ENCODE results near the gene PRKAG1. TPM values are rescaled to one million over a fixed set of nuclear protein-coding genes. Genes with fewer than 3 reads are reported as not detected.
A peak's percentile ranks its signal among the peaks of the same experiment; 100 is the strongest.

PRKAG1 gene
- total and polyA plus RNA-seq, 10 of the 15 experiments (the other 5 are each of a cell fraction or from before 2014, with no cell fraction given): 44.5 to 91.6 (median 60.9) TPM

DNA sequence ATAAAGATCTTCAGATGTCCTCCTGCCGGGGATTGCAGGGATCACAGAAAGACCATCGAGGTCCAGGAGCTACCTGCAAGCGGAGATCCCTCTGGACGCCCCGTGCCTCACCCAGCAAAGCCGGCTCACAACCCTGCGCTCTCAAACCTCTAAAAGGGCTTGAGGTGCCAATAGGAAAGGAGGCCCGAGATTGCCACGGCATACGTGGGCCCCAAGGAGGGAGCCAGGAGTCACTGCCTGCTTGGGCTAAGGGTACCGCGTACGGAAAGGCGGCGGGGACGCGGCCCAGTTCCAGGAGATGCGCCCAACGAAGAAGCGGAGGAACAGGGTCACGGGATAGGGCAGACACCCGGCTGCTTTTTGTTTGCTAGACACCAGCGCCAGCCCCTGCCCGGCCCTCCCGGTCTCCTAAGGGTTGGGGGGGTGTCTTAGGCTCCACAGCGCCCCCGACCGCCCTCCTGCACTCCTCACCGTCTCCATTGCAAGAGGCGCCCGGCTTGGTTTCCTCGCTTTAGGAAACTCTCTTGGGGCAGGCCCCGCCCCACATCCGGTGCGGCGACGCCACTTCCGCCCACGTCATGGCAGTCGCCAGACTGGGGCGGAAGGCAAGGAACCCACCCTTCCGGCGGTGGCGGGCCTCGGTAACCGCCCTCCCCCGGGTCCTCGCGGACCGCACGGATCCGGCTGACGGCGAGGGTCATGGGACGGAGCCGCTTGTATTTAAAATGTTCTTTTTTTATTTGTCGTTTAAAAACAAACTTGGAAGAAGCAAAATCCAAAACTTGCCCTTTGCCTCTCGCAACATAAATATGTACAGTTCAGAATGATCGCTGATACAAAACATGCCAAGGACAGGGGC is at the start of gene PRKAG1 (continued):
- TF ChIP-seq E2F4 (IDR thresholded peaks at IDR 0.05; ENCODE audit: low read depth, low read length) (no peak), RFX5 (IDR thresholded peaks at IDR 0.05; ENCODE audit: low read depth, low read length) (0 out of 2 replicates have a peak, but pooled peaks have one; percentile 47), SMAD1 (IDR thresholded peaks at IDR 0.05; ENCODE audit: low read depth, partially characterized antibody) (peak; percentile 49), HCFC1 (IDR thresholded peaks at IDR 0.05; ENCODE audit: low read length) (peak; percentile 52), ZSCAN29 (IDR thresholded peaks at IDR 0.05) (no peak), SMARCA5 (IDR thresholded peaks at IDR 0.05) (peak; percentile 84), BMI1 (IDR thresholded peaks at IDR 0.05; ENCODE audit: borderline replicate concordance) (0 out of 2 replicates have a peak, but pooled peaks have one; percentile 13), PML (IDR thresholded peaks at IDR 0.05; ENCODE audit: low read length) (peak; percentile 90), PRDM15 (CRISPR knock-in tag; IDR thresholded peaks at IDR 0.05) (no peak), ATF3 (IDR thresholded peaks at IDR 0.05; ENCODE audit: borderline replicate concordance, extremely low read depth, low read depth, low read length) (no peak), CHD4 (IDR thresholded peaks at IDR 0.05) (no peak), SREBF1 (IDR thresholded peaks at IDR 0.05; ENCODE audit: low read length) (peak; percentile 43; the same call in 1 of the 2 replicates), RUNX3 (IDR thresholded peaks at IDR 0.05; ENCODE audit: low read length) (peak; percentile 77), BCL11A (IDR thresholded peaks at IDR 0.05; ENCODE audit: low read depth, low read length) (no peak), MEF2B (IDR thresholded peaks at IDR 0.05; ENCODE audit: partially characterized antibody, poor library complexity, severe bottlenecking) (peak; percentile 69), NFXL1 (IDR thresholded peaks at IDR 0.05; ENCODE audit: borderline replicate concordance) (no peak), TCF3 (IDR thresholded peaks at IDR 0.05; ENCODE audit: borderline replicate concordance, insufficient read depth, low read depth, low read length) (0 out of 2 replicates have a peak, but pooled peaks have one; percentile 24), FOXK2 (IDR thresholded peaks at IDR 0.05) (no peak), NFIC (IDR thresholded peaks at IDR 0.05; ENCODE audit: low read depth, low read length) (peak; percentile 55; the same call in 1 of the 2 replicates)
- TF ChIP-seq, protein P1, sequence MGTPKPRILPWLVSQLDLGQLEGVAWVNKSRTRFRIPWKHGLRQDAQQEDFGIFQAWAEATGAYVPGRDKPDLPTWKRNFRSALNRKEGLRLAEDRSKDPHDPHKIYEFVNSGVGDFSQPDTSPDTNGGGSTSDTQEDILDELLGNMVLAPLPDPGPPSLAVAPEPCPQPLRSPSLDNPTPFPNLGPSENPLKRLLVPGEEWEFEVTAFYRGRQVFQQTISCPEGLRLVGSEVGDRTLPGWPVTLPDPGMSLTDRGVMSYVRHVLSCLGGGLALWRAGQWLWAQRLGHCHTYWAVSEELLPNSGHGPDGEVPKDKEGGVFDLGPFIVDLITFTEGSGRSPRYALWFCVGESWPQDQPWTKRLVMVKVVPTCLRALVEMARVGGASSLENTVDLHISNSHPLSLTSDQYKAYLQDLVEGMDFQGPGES (IDR thresholded peaks at IDR 0.05): no peak
- TF ChIP-seq, protein P2, sequence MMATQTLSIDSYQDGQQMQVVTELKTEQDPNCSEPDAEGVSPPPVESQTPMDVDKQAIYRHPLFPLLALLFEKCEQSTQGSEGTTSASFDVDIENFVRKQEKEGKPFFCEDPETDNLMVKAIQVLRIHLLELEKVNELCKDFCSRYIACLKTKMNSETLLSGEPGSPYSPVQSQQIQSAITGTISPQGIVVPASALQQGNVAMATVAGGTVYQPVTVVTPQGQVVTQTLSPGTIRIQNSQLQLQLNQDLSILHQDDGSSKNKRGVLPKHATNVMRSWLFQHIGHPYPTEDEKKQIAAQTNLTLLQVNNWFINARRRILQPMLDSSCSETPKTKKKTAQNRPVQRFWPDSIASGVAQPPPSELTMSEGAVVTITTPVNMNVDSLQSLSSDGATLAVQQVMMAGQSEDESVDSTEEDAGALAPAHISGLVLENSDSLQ (IDR thresholded peaks at IDR 0.05): peak; percentile 58; the same call in 1 of the 2 replicates

Data from GM12878 (cell line).